Testis (tissue), 2 donors: ENCODE results near the gene ERMARD.

ENCODE experiments used
- POLR2A ChIP-seq: fragments of 450-650 bp; IDR thresholded peaks from one replicate; pipeline ENCODE4 v1.6.1; 2017; ENCODE audit warnings: antibody characterized with exemption, mild to moderate bottlenecking, moderate library complexity
- TF ChIP-seq, protein P1 (sequence below), 3 experiments: fragments of 450-650 bp in 2 of 3; fragments of 200-600 bp in 1 of 3; sonication (generic) in 1 of 3; IDR thresholded peaks; one replicate each; pipeline ENCODE4 v1.5.1; 2016 to 2019; ENCODE audit warnings: antibody characterized with exemption in 3 of 3, mild to moderate bottlenecking in 2 of 3, moderate library complexity in 1 of 3

DNA sequence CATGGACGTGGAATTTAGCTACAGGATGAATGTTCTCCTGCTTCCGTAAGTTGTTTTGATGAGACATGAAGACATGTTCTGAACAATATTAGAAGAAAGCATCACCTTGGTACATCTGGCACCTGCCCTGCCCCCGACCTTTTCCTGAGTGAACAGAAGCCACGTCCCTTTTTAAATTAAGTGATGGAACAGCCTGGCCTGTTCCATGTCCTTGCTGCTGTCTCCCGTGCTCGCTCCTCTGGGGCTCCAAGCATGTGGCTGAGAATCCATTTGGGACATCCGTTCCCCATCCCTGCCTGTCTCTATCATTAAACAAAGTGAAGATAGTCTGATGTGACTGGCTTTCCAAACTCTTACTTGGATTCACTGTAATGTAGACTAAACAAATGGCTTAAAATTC, 36.4 kb downstream of the ERMARD start:
- TF ChIP-seq POLR2A, result no peak
- TF ChIP-seq, protein P1, sequence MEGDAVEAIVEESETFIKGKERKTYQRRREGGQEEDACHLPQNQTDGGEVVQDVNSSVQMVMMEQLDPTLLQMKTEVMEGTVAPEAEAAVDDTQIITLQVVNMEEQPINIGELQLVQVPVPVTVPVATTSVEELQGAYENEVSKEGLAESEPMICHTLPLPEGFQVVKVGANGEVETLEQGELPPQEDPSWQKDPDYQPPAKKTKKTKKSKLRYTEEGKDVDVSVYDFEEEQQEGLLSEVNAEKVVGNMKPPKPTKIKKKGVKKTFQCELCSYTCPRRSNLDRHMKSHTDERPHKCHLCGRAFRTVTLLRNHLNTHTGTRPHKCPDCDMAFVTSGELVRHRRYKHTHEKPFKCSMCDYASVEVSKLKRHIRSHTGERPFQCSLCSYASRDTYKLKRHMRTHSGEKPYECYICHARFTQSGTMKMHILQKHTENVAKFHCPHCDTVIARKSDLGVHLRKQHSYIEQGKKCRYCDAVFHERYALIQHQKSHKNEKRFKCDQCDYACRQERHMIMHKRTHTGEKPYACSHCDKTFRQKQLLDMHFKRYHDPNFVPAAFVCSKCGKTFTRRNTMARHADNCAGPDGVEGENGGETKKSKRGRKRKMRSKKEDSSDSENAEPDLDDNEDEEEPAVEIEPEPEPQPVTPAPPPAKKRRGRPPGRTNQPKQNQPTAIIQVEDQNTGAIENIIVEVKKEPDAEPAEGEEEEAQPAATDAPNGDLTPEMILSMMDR (IDR thresholded peaks at IDR 0.05), result no peak
